Ureter (tissue), 1 donor: ENCODE results near the gene ZAR1. TPM values are rescaled to one million over a fixed set of nuclear protein-coding genes. Genes with fewer than 3 reads are reported as not detected.

ENCODE experiments used
- DNase-seq: peaks from one replicate; pipeline ENCODE4 v3.0.0-alpha.2; 2020; ENCODE audit warnings: low spot score
- total RNA-seq: library from RNA; stranded (reverse); gene quantifications from one replicate; pipeline ENCODE4 v1.2.4, GENCODE V29; 2023
- donor health status: DM: yes; HTN: yes; CAD: no.

ZAR1 gene
- total RNA-seq, 1 donor from 2014 or later: not detected

- no peak for DNase-seq
These were observed 845 bp downstream of the ZAR1 start for GRCh38 chr4:48490680-48491513.

- no peak for DNase-seq
These were observed 1.6 kb downstream of the ZAR1 start for GRCh38 chr4:48491514-48492176.

GRCh38 chr4:48493452-48494100, 3.5 kb downstream of the ZAR1 start:
- DNase-seq: no peak

- DNase-seq: no peak
These were observed 5.9 kb downstream of the ZAR1 start for GRCh38 chr4:48495941-48496340.

- DNase-seq: no peak
These were observed 8.8 kb downstream of the ZAR1 start for GRCh38 chr4:48498895-48499294.

GRCh38 chr4:48499551-48500066, 9.6 kb downstream of the ZAR1 start:
- no peak for DNase-seq

- DNase-seq: no peak
These were observed 13.4 kb downstream of the ZAR1 start for GRCh38 chr4:48503233-48504025.

GRCh38 chr4:48504026-48504330, 13.9 kb downstream of the ZAR1 start:
- DNase-seq: no peak

GRCh38 chr4:48504352-48504751, 14.3 kb downstream of the ZAR1 start:
- no peak for DNase-seq

GRCh38 chr4:48506716-48507115, 16.7 kb downstream of the ZAR1 start:
- no peak for DNase-seq

- no peak for DNase-seq
These were observed 19.5 kb downstream of the ZAR1 start for GRCh38 chr4:48509543-48509942.

GRCh38 chr4:48518143-48518542, 28.1 kb downstream of the ZAR1 start:
- no peak for DNase-seq

- no peak for DNase-seq
These were observed 36.4 kb downstream of the ZAR1 start for GRCh38 chr4:48526406-48526805.

GRCh38 chr4:48538358-48538757, 48.3 kb downstream of the ZAR1 start:
- DNase-seq: no peak

GRCh38 chr4:48539597-48539996, 49.5 kb downstream of the ZAR1 start:
- DNase-seq: no peak

GRCh38 chr4:48542888-48543287, 52.8 kb downstream of the ZAR1 start:
- no peak for DNase-seq

- no peak for DNase-seq
These were observed 53.7 kb downstream of the ZAR1 start for GRCh38 chr4:48543796-48544195.

Other genes starting within 250 kb of the ZAR1 start
- gene TEC, start 220.4 kb upstream of the ZAR1 start, total RNA-seq: 3.4 TPM
- 92.0 TPM for gene SLAIN2, start 148.7 kb upstream of the ZAR1 start, total RNA-seq
- not detected for gene SLC10A4, start 6.9 kb upstream of the ZAR1 start, total RNA-seq